ENCODE measurements around the gene RPH3AL.

DNA sequence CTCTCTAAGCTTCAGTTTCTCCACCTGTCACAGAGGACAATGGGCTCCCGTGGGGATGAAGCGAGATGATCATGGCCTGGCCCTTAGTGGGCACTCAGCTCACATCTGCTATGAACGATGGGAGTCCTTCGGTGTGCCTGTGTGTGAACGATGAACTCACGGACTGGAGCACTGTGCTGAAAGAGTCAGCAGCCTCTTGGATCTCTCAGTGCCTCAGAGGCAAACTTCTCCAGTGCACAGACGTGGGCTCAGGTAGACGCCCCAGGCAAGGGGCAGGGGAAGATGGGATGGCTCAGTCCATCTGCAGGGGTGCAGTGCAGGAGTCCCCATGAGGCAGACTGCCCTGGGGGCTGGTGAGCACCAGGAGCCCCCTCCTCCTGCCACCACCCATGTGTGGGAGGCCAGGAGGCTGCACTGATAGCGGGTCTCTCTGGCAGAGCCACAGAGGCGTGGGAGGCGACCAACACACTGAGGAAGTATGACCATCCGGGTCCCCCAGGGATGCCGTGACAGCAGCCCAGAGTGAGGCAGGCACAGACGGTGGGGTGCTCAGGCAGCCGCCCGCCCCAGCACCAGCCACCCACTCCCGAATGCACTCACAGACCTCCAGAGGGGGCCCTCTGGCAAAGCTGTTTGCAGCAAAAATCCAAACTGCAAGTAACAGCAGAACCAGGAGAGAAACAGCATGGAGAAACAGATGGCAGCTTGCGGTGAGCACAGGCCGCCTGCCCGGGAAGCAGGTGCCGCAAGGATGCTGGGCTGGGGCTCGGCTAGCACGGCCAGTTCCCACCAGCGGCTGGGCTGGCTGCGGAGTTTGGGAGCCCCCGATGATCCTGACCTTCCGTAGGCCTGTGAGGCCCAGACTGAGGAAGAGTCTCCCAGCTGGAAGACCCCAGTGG lies 82.7 kb downstream of the RPH3AL start:
- TF ChIP-seq POLR2AphosphoS5 (IDR thresholded peaks at IDR 0.05; ENCODE audit: low read depth, low read length) (no peak), TAF1 (IDR thresholded peaks at IDR 0.05; ENCODE audit: borderline replicate concordance, low read depth, low read length) (no peak), POLR2A (IDR thresholded peaks at IDR 0.05; ENCODE audit: low read depth, low read length) (no peak)

Measured in GM12892 (cell line).